GM18505 (cell line): ENCODE measurements around the gene SLC2A11.
"Not testable (repeated sequence)": the region's sequence is repeated elsewhere in the genome, so short reads cannot be mapped to it uniquely, and the experiment has no call there.

Experiments used
- ATAC-seq: cut with Tn5 transposase; IDR thresholded peaks from one replicate; pipeline ENCODE4 v1.9.1; 2021; ENCODE audit not compliant: unreplicated experiment
- POLR2A ChIP-seq: IDR thresholded peaks from 4 replicates; pipeline ENCODE4 v1.6.1; 2011; ENCODE audit warnings: borderline replicate concordance; ENCODE audit not compliant: insufficient read depth, insufficient read length; ENCODE audit errors: extremely low read depth

Gene SLC2A11

GRCh38 chr22:23845265-23846080, 12.2 kb upstream of the SLC2A11 start:
- ATAC-seq: no peak
- TF ChIP-seq POLR2A: no peak

GRCh38 chr22:23846081-23846469, 11.6 kb upstream of the SLC2A11 start:
- TF ChIP-seq POLR2A: no peak
- ATAC-seq: no peak

GRCh38 chr22:23847310-23847920, 10.3 kb upstream of the SLC2A11 start:
- no peak for ATAC-seq
- TF ChIP-seq POLR2A: no peak

- no peak for TF ChIP-seq POLR2A
- no peak for ATAC-seq
Measured at GRCh38 chr22:23847991-23848864, 9.4 kb upstream of the SLC2A11 start.

- ATAC-seq: peak; percentile 62
- no peak for TF ChIP-seq POLR2A
Measured at GRCh38 chr22:23849009-23850006, 8.4 kb upstream of the SLC2A11 start.

- ATAC-seq: no peak
- no peak for TF ChIP-seq POLR2A
Measured at GRCh38 chr22:23850136-23850611, 7.5 kb upstream of the SLC2A11 start.

GRCh38 chr22:23856721-23857605, 712 bp upstream of the SLC2A11 start:
- ATAC-seq: peak; percentile 35
- no peak for TF ChIP-seq POLR2A

- no peak for TF ChIP-seq POLR2A
- no peak for ATAC-seq
Measured at GRCh38 chr22:23858484-23858815, 775 bp downstream of the SLC2A11 start.

GRCh38 chr22:23859201-23859600, 1.5 kb downstream of the SLC2A11 start:
- no peak for ATAC-seq
- TF ChIP-seq POLR2A: no peak

- not testable (repeated sequence) for ATAC-seq
Measured at GRCh38 chr22:23860187-23860586, 2.5 kb downstream of the SLC2A11 start.

GRCh38 chr22:23862103-23862502, 4.4 kb downstream of the SLC2A11 start:
- TF ChIP-seq POLR2A: no peak
- ATAC-seq: no peak

GRCh38 chr22:23864499-23865154, 7.0 kb downstream of the SLC2A11 start:
- ATAC-seq: not testable (repeated sequence)
